Thoracic aorta (tissue), 2 donors: ENCODE data around the gene ZNF385D. TPM values are rescaled to one million over a fixed set of nuclear protein-coding genes. Genes with fewer than 3 reads are reported as not detected.

Experiments used
- ATAC-seq: fragments of 150-250 bp; one replicate; pipeline ENCODE4 v1.8.0; 2017; ENCODE audit warnings: low read depth; ENCODE audit not compliant: insufficient number of reproducible peaks, low FRiP score
- DNase-seq: peaks from one replicate; pipeline ENCODE4 v3.0.0-alpha.2; 2020; ENCODE audit warnings: low spot score
- H3K27ac ChIP-seq, 2 donors: fragments of 200-600 bp; sonication (generic); 1 replicate in 1 of 2; 2 replicates in 1 of 2; pipeline ENCODE4 v1.5.1; 2016; ENCODE audit warnings: mild to moderate bottlenecking in 2 of 2, moderate library complexity in 2 of 2
- H3K27me3 ChIP-seq: fragments of 200-600 bp; sonication (generic); replicated peaks from 2 replicates; pipeline ENCODE4 v1.6.0; 2016; ENCODE audit warnings: mild to moderate bottlenecking; ENCODE audit not compliant: insufficient read depth
- H3K36me3 ChIP-seq: fragments of 200-600 bp; sonication (generic); one replicate; pipeline ENCODE4 v1.5.1; 2016
- H3K4me1 ChIP-seq, 2 donors: fragments of 200-600 bp; sonication (generic); 1 replicate in 1 of 2; 2 replicates in 1 of 2; pipeline versions ENCODE4 v1.5.1 to v1.6.0; 2016; ENCODE audit warnings: low read depth in 2 of 2, mild to moderate bottlenecking in 1 of 2; ENCODE audit not compliant: control insufficient read depth in 1 of 2
- H3K4me3 ChIP-seq: fragments of 200-600 bp; sonication (generic); 2 replicates; pipeline ENCODE4 v1.5.1; 2016; ENCODE audit warnings: mild to moderate bottlenecking
- H3K9me3 ChIP-seq: fragments of 200-600 bp; sonication (generic); 2 replicates; pipeline ENCODE4 v1.5.1; 2016
- CTCF ChIP-seq: fragments of 200-600 bp; sonication (generic); IDR thresholded peaks from one replicate; pipeline ENCODE4 v1.5.1; 2019; ENCODE audit warnings: antibody characterized with exemption
- total RNA-seq, 2 donors: library from RNA; depleted of rRNA; stranded (reverse); fragments of >200 nt; gene quantifications; one replicate each; pipeline versions ENCODE4 v1.1.0 to v1.2.3, GENCODE V29; 2016

Gene ZNF385D
- total RNA-seq, 2 donors from 2014 or later = 15.8 to 81.3 TPM

- DNase-seq = no peak
- Histone ChIP-seq H3K4me3 (no peak overlapping the region), H3K27ac (no peak overlapping the region), H3K9me3 (no peaks in the 10 kb centered on the region), H3K27me3 (no peaks in the 10 kb centered on the region), H3K4me1 (no peaks in the 10 kb centered on the region), H3K36me3 (no peaks in the 10 kb centered on the region)
- no peak for TF ChIP-seq CTCF
- ATAC-seq = no peak
Measured at GRCh38 chr3:21372316-21372715, 378.7 kb downstream of the ZNF385D start.
